ENCODE data around the gene CAPN14. TPM values are rescaled to one million over a fixed set of nuclear protein-coding genes. Genes with fewer than 3 reads are reported as not detected.

Gene CAPN14
- total RNA-seq, 1 donor from 2014 or later, result 0.13 TPM

- H3K36me3 Mint-ChIP-seq (ENCODE audit: low read depth, unreplicated experiment), result no peaks in the 10 kb centered on the region
- H3K4me3 Mint-ChIP-seq (ENCODE audit: unreplicated experiment), result no peak overlapping the region
- no peak overlapping the region for H3K27ac Mint-ChIP-seq (ENCODE audit: unreplicated experiment)
- H3K4me1 Mint-ChIP-seq (ENCODE audit: unreplicated experiment), result no peaks in the 10 kb centered on the region
- no peak for TF ChIP-seq CTCF (IDR thresholded peaks at IDR 0.05; ENCODE audit: unreplicated experiment)
- no peaks in the 10 kb centered on the region for H3K9me3 Mint-ChIP-seq (ENCODE audit: unreplicated experiment)
- peaks cover 4% of the 10 kb centered on the region for H3K27me3 Mint-ChIP-seq (ENCODE audit: unreplicated experiment)
- DNase-seq (ENCODE audit: low spot score), result no peak
Measured at GRCh38 chr2:31227110-31227509, 9.8 kb upstream of the CAPN14 start.

- DNase-seq (ENCODE audit: low spot score), result no peak
- no peak for TF ChIP-seq CTCF (IDR thresholded peaks at IDR 0.05; ENCODE audit: unreplicated experiment)
- no peaks in the 10 kb centered on the region for H3K36me3 Mint-ChIP-seq (ENCODE audit: low read depth, unreplicated experiment)
- no peak overlapping the region for H3K4me3 Mint-ChIP-seq (ENCODE audit: unreplicated experiment)
- no peak overlapping the region for H3K27ac Mint-ChIP-seq (ENCODE audit: unreplicated experiment)
- no peaks in the 10 kb centered on the region for H3K9me3 Mint-ChIP-seq (ENCODE audit: unreplicated experiment)
- no peaks in the 10 kb centered on the region for H3K4me1 Mint-ChIP-seq (ENCODE audit: unreplicated experiment)
- peaks cover 3% of the 10 kb centered on the region for H3K27me3 Mint-ChIP-seq (ENCODE audit: unreplicated experiment)
Measured at GRCh38 chr2:31226266-31226665, 9.0 kb upstream of the CAPN14 start.

- no peak for TF ChIP-seq CTCF (IDR thresholded peaks at IDR 0.05; ENCODE audit: unreplicated experiment)
- H3K27ac Mint-ChIP-seq (ENCODE audit: unreplicated experiment), result no peak overlapping the region
- peaks cover 12% of the 10 kb centered on the region for H3K4me1 Mint-ChIP-seq (ENCODE audit: unreplicated experiment)
- DNase-seq (ENCODE audit: low spot score), result no peak
- H3K36me3 Mint-ChIP-seq (ENCODE audit: low read depth, unreplicated experiment), result no peaks in the 10 kb centered on the region
- no peaks in the 10 kb centered on the region for H3K9me3 Mint-ChIP-seq (ENCODE audit: unreplicated experiment)
- H3K4me3 Mint-ChIP-seq (ENCODE audit: unreplicated experiment), result no peak overlapping the region
- peaks cover 3% of the 10 kb centered on the region for H3K27me3 Mint-ChIP-seq (ENCODE audit: unreplicated experiment)
Measured at GRCh38 chr2:31223749-31224148, 6.4 kb upstream of the CAPN14 start.

- peaks cover 19% of the 10 kb centered on the region for H3K4me1 Mint-ChIP-seq (ENCODE audit: unreplicated experiment)
- H3K27ac Mint-ChIP-seq (ENCODE audit: unreplicated experiment), result no peak overlapping the region
- TF ChIP-seq CTCF (IDR thresholded peaks at IDR 0.05; ENCODE audit: unreplicated experiment), result no peak
- H3K27me3 Mint-ChIP-seq (ENCODE audit: unreplicated experiment), result peaks cover 3% of the 10 kb centered on the region
- H3K9me3 Mint-ChIP-seq (ENCODE audit: unreplicated experiment), result no peaks in the 10 kb centered on the region
- H3K4me3 Mint-ChIP-seq (ENCODE audit: unreplicated experiment), result no peak overlapping the region
- no peak for DNase-seq (ENCODE audit: low spot score)
- H3K36me3 Mint-ChIP-seq (ENCODE audit: low read depth, unreplicated experiment), result no peaks in the 10 kb centered on the region
Measured at GRCh38 chr2:31223026-31223425, 5.7 kb upstream of the CAPN14 start.

GRCh38 chr2:31222071-31222470, 4.8 kb upstream of the CAPN14 start:
- no peaks in the 10 kb centered on the region for H3K36me3 Mint-ChIP-seq (ENCODE audit: low read depth, unreplicated experiment)
- H3K27me3 Mint-ChIP-seq (ENCODE audit: unreplicated experiment), result peaks cover 3% of the 10 kb centered on the region
- no peaks in the 10 kb centered on the region for H3K9me3 Mint-ChIP-seq (ENCODE audit: unreplicated experiment)
- H3K4me1 Mint-ChIP-seq (ENCODE audit: unreplicated experiment), result peaks cover 25% of the 10 kb centered on the region
- no peak overlapping the region for H3K27ac Mint-ChIP-seq (ENCODE audit: unreplicated experiment)
- H3K4me3 Mint-ChIP-seq (ENCODE audit: unreplicated experiment), result no peak overlapping the region
- no peak for DNase-seq (ENCODE audit: low spot score)
- TF ChIP-seq CTCF (IDR thresholded peaks at IDR 0.05; ENCODE audit: unreplicated experiment), result no peak
